GM12864 (cell line): ENCODE data around the gene PSMD5.

ENCODE experiments used
- DNase-seq: peaks from one replicate; pipeline ENCODE4 v3.0.0-alpha.2; 2011; ENCODE audit warnings: low read depth
- H3K4me3 ChIP-seq: 2 replicates; pipeline ENCODE4 v1.5.1; 2011; ENCODE audit warnings: mild to moderate bottlenecking, low read depth, low read length, control low read depth
- TF ChIP-seq, protein P1 (sequence below): IDR thresholded peaks from 2 replicates; pipeline ENCODE4 v1.5.1; 2011; ENCODE audit warnings: low read depth, mild to moderate bottlenecking, moderate library complexity, low read length, control low read depth, inconsistent platforms; ENCODE audit errors: missing control alignments

PSMD5 gene

GRCh38 chr9:120777229-120777628 lies 65.5 kb downstream of the PSMD5 start:
- DNase-seq = no peak
- TF ChIP-seq, protein P1, sequence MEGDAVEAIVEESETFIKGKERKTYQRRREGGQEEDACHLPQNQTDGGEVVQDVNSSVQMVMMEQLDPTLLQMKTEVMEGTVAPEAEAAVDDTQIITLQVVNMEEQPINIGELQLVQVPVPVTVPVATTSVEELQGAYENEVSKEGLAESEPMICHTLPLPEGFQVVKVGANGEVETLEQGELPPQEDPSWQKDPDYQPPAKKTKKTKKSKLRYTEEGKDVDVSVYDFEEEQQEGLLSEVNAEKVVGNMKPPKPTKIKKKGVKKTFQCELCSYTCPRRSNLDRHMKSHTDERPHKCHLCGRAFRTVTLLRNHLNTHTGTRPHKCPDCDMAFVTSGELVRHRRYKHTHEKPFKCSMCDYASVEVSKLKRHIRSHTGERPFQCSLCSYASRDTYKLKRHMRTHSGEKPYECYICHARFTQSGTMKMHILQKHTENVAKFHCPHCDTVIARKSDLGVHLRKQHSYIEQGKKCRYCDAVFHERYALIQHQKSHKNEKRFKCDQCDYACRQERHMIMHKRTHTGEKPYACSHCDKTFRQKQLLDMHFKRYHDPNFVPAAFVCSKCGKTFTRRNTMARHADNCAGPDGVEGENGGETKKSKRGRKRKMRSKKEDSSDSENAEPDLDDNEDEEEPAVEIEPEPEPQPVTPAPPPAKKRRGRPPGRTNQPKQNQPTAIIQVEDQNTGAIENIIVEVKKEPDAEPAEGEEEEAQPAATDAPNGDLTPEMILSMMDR = no peak
- no peak overlapping the region for H3K4me3 ChIP-seq

- no peak overlapping the region for H3K4me3 ChIP-seq
- DNase-seq = no peak
- TF ChIP-seq, protein P1 = no peak
Observed at GRCh38 chr9:120776788-120777187, 65.9 kb downstream of the PSMD5 start.

DNA sequence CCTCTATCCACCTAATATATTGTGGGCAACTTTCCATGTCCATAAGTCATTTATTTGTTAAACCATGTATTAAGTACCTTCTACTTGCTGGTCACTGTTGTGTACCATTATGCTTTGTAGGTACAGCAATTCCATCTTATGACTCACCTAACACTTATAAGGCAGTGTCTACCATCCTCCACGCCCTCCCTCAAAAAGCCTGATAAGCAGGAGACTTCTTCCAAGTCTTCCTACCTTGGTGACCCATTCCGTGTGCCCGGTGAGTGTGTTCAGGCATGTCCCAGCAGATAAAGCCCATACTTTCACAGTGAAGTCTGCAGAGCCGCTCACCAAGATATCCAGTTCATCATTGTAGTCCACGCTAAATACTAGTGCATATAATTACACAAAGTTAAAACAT lies 66.9 kb downstream of the PSMD5 start:
- H3K4me3 ChIP-seq = no peak overlapping the region
- TF ChIP-seq, protein P1 = no peak
- no peak for DNase-seq

- TF ChIP-seq, protein P1 = no peak
- DNase-seq = no peak
- H3K4me3 ChIP-seq = no peak overlapping the region
Observed at GRCh38 chr9:120774719-120775118, 68.0 kb downstream of the PSMD5 start.

DNA sequence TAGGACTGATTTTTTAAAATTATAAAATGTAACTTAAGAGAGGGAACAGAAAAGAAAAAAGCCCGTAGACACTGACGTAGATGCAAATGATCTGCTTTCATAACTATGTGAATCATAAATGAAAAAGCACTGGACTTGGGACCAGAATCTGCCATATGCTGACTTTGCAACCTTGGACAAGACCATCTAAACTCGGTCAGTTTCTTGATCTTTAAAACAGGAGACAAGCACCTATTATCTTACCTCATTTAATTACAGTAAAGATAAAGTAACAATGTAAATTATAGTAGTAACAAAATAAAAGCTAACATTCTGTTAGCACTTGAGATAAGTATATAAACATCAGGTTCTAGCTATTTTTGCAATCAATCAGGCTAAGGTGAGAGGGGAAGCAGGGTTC lies 69.5 kb downstream of the PSMD5 start:
- no peak overlapping the region for H3K4me3 ChIP-seq
- TF ChIP-seq, protein P1 = no peak
- DNase-seq = no peak

GRCh38 chr9:120770931-120771330 lies 71.8 kb downstream of the PSMD5 start:
- TF ChIP-seq, protein P1 = no peak
- no peak overlapping the region for H3K4me3 ChIP-seq
- DNase-seq = no peak

DNA sequence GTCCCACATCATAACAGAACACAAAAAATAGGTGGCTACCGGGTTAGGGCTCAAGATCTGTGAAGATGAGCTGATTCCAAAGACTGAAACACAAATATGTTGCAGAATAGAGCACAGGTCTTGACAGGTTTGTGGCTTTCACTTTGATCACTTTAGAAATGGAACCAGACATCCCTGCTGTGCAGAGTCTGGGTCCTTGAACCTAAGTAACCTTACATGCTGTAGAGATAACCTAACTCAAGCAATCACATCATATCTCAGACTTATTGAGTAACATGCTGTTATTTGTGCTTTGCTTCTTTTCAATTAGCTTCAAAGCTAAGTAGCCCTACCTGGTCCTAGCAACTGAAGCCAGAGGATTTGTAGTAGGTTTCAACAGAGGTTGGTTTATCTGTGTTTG lies 73.8 kb downstream of the PSMD5 start:
- TF ChIP-seq, protein P1 = no peak
- DNase-seq = no peak
- no peak overlapping the region for H3K4me3 ChIP-seq
